ENCODE measurements around the gene APOBEC3C.
"Not testable (repeated sequence)": the region's sequence is repeated elsewhere in the genome, so short reads cannot be mapped to it uniquely, and the experiment has no call there.

The APOBEC3C gene

DNA sequence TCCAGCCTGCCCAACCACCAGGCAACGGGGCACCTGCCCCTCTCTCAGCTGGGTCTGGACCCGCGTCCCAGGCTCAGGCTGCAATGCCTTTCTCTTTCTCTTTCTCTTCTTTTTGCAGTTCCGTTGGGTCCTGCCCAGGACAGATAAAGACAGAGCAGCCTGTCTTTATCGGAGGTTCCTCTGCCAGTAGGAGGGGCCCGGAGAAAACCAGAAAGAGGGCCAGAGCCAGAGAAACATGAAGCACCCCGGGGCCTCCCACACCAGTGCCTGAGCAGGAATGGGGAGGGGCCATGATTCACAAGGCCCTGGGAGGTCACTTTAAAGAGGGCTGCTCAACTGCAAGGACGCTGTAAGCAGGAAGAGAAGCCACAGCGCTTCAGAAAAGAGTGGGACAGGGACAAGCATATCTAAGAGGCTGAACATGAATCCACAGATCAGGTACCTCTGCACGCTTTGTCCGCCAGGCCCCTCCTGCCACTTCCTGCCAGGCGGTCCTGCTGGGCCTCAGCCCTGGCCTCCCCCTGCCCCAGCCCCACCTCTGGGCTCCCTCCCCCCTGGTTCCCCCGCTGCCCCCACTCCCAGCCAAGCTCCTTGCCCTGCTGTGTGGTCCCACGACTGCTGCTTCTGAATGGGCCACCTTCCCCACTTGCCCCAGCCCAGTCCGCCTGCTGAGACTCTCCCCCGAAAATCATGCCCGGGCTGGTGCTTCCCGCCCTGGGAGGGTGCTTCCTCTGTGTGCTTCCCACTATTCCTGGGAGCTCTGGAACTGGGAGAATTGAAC, at the start of gene APOBEC3C:
TSS of gene APOBEC3C (plus strand) at position 316 of the 781 bp plus-strand sequence. CDS start at position 422, 106 bp downstream.
- DNase-seq (ENCODE audit: low read depth): peak; percentile 48

- no peak for DNase-seq (ENCODE audit: low read depth)
Measured at GRCh38 chr22:38964306-38964705, 49.8 kb upstream of the APOBEC3C start.

- DNase-seq (ENCODE audit: low read depth): no peak
Measured at GRCh38 chr22:38964989-38965388, 49.1 kb upstream of the APOBEC3C start.

DNA sequence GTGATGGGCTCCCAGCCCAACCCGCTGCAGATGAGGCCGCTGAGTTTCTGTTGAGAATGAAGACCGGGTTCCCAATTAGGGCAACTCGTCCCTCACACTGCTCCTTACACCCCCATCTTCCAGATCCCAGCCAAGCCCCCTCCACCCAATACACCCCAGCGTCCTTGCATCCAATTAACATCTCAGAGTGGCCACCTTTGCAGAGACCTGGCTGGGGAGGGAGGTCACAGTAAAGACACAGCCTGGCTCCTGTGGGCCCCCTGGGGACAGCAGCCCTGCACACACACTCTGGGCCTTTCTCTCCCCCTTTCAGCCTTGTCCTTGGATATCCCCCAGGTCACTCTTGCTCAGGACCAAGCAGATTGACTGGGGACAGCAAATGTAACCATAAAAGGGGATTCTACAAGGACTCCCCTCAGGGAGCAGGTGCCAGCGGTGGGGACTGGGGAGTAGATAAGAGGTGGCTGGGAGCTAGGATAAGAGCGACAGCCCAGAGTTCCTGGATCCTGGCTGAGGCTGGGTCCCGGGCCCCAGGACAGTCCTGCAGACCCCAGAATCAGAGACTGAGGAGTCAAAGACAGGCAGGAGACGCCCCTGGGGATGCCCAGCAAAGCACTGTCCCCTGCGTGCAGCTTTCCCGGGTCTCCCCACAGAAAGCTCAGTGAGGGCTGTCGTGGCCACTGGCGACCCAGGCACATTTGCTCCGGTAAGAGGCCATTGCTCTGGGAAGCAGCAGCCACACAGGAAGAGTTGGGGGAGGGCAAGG, 48.3 kb upstream of the APOBEC3C start:
- no peak for DNase-seq (ENCODE audit: low read depth)

GRCh38 chr22:38966380-38966702, 47.7 kb upstream of the APOBEC3C start:
- DNase-seq (ENCODE audit: low read depth): no peak

GRCh38 chr22:38966942-38967341, 47.1 kb upstream of the APOBEC3C start:
- no peak for DNase-seq (ENCODE audit: low read depth)

DNA sequence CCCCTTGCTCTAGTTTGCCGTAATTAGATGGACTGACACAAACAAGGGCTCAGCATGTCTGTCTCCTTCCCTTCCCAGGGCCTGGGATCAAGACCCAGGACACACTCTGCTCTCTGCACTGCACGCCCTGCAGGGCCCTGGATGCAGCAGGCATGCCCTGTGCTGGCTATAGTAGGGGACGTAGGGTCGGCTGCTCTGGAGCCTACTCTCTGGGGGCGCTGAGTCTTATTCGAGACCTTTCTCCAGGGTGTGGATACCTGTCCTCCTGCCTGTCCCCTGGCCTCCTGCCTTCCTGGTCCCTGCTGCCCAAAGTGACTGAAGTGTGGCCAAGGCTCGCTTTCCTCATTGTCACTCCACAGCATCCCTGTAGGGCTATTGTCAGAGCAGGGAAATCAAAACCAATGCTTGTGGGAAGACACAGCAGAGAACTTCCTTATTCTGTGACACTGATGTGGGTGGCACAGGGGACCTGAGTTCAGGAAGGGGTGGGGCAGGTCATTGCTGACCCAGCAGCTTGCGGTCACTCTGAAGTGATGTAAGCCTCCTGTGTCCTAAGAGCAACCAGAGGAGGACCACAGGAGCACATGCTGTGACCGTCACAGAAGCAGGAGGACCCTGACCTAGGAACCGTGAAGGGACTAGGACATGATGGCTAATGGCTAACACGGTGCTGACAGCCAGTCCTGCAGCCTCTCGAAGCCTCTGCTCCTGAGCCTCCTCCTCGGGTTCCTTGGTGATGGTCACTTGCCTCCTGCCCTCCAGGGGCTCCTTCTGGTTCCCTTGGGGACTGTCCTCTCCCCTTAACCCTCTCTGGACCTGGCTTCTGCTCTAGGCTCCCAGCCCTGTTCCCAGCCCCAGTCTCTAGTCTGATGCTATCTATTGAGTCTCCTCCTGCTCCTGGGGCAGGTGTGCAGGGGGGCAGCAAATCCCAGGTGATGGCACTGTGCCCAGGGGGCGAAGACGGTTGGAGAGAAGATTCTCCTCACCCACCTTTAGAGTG, 46.3 kb upstream of the APOBEC3C start:
- no peak for DNase-seq (ENCODE audit: low read depth)

- DNase-seq (ENCODE audit: low read depth): no peak
Measured at GRCh38 chr22:38968801-38969200, 45.3 kb upstream of the APOBEC3C start.

- no peak for DNase-seq (ENCODE audit: low read depth)
Measured at GRCh38 chr22:38970551-38970950, 43.5 kb upstream of the APOBEC3C start.

DNA sequence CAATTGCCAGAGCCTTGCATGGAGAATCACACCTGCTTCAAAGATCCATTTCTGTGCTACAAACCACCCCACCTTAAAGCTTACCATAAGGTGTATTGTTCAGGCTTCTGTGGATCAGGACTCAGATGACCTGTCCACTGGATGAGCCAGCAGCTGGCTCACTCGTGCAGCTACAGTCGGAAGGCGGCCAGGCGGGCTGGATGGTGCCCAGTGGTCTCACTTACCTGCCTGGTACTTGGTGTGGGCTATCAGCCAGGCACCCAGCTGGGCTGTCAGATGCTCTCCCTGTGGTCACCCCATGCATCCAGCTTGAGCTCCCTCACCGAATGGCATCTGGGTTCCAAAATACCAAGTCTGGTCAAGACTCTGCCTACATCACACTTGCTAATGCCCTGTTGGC, 42.9 kb upstream of the APOBEC3C start:
- DNase-seq (ENCODE audit: low read depth): no peak

- DNase-seq (ENCODE audit: low read depth): no peak
Measured at GRCh38 chr22:38971791-38972190, 42.3 kb upstream of the APOBEC3C start.

- no peak for DNase-seq (ENCODE audit: low read depth)
Measured at GRCh38 chr22:38972558-38972957, 41.5 kb upstream of the APOBEC3C start.

GRCh38 chr22:38973289-38974169, 40.5 kb upstream of the APOBEC3C start:
- DNase-seq (ENCODE audit: low read depth): peak; percentile 30

DNA sequence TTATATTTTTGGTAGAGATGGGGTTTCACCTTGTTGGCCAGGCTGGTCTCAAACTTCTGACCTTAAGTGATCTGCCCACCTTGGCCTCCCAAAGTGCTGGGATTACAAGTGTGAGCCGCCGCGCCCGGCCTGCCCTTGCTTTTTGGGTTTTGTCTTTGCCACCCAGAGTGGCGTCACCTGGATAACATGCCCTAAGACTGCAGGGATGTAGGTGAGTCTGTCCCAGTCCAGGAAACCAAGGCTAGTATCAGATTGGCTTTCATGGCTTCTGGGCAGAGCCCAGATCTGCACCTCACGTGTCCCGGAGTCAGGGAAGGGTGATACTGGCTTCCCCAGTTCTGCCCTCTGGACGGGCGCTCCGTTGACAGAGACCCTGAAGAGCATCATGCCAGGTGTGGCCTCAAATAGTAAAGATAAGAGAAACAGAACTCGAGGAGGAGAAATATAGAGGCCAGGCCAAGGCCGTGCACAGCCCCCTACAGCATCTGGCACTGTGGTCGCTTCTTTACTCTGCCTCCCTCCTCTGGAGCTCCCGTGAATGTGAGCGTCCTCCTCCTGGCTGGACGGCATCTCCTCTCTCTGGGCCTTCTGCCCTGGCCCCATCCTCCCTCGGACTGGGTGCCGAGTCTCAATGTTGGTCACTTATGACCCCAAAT, 39.8 kb upstream of the APOBEC3C start:
- DNase-seq (ENCODE audit: low read depth): no peak

DNA sequence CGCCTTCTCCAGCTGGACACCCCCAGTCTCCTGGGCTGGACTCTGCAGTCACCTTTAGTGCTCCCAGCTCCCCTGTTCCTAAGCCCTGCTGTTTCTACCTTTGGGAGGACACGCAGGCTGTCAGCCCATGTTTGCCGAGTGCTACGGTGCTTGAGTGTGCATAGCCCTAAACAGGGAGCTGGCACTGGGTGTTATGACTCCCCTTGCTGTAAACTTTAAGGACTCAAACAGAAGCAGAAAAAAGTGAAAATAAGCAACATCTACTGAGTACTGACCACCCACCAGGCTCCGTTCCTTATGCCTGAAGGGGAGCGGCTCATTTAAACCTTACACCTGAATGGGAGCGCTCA, 39.3 kb upstream of the APOBEC3C start:
- no peak for DNase-seq (ENCODE audit: low read depth)

DNA sequence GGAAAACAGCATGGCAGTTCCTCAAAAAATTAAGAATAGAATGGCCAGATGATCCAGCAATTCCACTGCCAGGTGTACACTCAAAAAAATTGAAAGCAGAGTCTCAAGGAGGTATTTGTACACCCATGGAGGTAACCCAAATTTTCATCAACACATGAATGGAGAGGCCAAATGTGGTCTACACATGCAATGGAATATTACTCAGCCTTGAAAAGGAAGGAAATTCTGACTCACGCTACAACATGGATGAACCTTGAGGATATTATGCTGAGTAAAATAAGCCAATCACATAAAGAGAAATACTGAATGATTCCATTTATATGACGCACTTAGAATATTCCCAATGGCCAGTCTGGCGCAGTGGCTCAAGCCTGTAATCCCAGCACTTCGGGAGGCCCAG, 36.8 kb upstream of the APOBEC3C start:
- not testable (repeated sequence) for DNase-seq (ENCODE audit: low read depth)

GRCh38 chr22:38980587-38980986, 33.5 kb upstream of the APOBEC3C start:
- DNase-seq (ENCODE audit: low read depth): not testable (repeated sequence)

- no peak for DNase-seq (ENCODE audit: low read depth)
Measured at GRCh38 chr22:38981005-38981991, 32.8 kb upstream of the APOBEC3C start.

Measured in stimulated activated CD8-positive, alpha-beta memory T cell treated with anti-CD3 and anti-CD28 coated beads, Interleukin-7, amount 100 ng/mL, for 24 hours (primary cell).